ENCODE results near the gene TRIM43. TPM values are rescaled to one million over a fixed set of nuclear protein-coding genes. Genes with fewer than 3 reads are reported as not detected.
"Not testable (repeated sequence)": the region's sequence is repeated elsewhere in the genome, so short reads cannot be mapped to it uniquely, and the experiment has no call there.

Gene TRIM43
- not detected in 2 replicates for total RNA-seq

GRCh38 chr2:95591701-95592100 is at the start of gene TRIM43:
Gene TRIM43, plus strand, starts transcription at chr2:95592001. Its CDS starts 2,023 bp downstream, at chr2:95594024.
- intact Hi-C loops (cut with micrococcal nuclease) = not testable (repeated sequence)

GRCh38 chr2:95551055-95551568 is 40.7 kb upstream of the TRIM43 start:
- intact Hi-C loops (cut with micrococcal nuclease) = no loop called here

More at GRCh38 chr2:95591701-95592100, at the start of gene TRIM43:
- POLR2A ChIA-PET; H3K27me3 Mint-ChIP-seq; H3K9me3 Mint-ChIP-seq; H3K27ac Mint-ChIP-seq; H3K4me1 Mint-ChIP-seq; CTCF ChIA-PET; H3K36me3 Mint-ChIP-seq (ENCODE audit: low read depth); ATAC-seq (ENCODE audit: low read depth); H3K4me3 Mint-ChIP-seq; DNase-seq: not testable (repeated sequence)

GRCh38 chr2:95552911-95553310 is 38.9 kb upstream of the TRIM43 start:
- H3K4me1 Mint-ChIP-seq = no peaks in the 10 kb centered on the region
- no peaks in the 10 kb centered on the region for H3K9me3 Mint-ChIP-seq
- intact Hi-C loops (cut with micrococcal nuclease) = no loop called here
- no peaks in the 10 kb centered on the region for H3K36me3 Mint-ChIP-seq (ENCODE audit: low read depth)
- no peak overlapping the region for H3K27ac Mint-ChIP-seq
- ChIA-PET POLR2A (no interaction called here), CTCF (no interaction called here)
- no peak overlapping the region for H3K4me3 Mint-ChIP-seq
- H3K27me3 Mint-ChIP-seq = peaks cover 16% of the 10 kb centered on the region
- ATAC-seq (ENCODE audit: low read depth) (no peak), DNase-seq (no peak)
- TF ChIP-seq, protein P1, sequence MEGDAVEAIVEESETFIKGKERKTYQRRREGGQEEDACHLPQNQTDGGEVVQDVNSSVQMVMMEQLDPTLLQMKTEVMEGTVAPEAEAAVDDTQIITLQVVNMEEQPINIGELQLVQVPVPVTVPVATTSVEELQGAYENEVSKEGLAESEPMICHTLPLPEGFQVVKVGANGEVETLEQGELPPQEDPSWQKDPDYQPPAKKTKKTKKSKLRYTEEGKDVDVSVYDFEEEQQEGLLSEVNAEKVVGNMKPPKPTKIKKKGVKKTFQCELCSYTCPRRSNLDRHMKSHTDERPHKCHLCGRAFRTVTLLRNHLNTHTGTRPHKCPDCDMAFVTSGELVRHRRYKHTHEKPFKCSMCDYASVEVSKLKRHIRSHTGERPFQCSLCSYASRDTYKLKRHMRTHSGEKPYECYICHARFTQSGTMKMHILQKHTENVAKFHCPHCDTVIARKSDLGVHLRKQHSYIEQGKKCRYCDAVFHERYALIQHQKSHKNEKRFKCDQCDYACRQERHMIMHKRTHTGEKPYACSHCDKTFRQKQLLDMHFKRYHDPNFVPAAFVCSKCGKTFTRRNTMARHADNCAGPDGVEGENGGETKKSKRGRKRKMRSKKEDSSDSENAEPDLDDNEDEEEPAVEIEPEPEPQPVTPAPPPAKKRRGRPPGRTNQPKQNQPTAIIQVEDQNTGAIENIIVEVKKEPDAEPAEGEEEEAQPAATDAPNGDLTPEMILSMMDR (IDR thresholded peaks at IDR 0.05) = no peak

More at GRCh38 chr2:95551055-95551568, 40.7 kb upstream of the TRIM43 start:
- H3K4me1 Mint-ChIP-seq = no peaks in the 10 kb centered on the region
- no peak overlapping the region for H3K27ac Mint-ChIP-seq
- TF ChIP-seq, protein P1 (IDR thresholded peaks at IDR 0.05) = no peak
- ChIA-PET CTCF (no interaction called here), POLR2A (no interaction called here)
- DNase-seq = no peak
- peaks cover 16% of the 10 kb centered on the region for H3K27me3 Mint-ChIP-seq
- H3K9me3 Mint-ChIP-seq = no peaks in the 10 kb centered on the region
- H3K36me3 Mint-ChIP-seq (ENCODE audit: low read depth) = no peaks in the 10 kb centered on the region
- no peak for ATAC-seq (ENCODE audit: low read depth)
- H3K4me3 Mint-ChIP-seq = no peak overlapping the region

- Mint-ChIP-seq H3K9me3 (peaks cover 2% of the 10 kb centered on the region), H3K27me3 (peaks cover 20% of the 10 kb centered on the region), H3K4me3 (no peak overlapping the region), H3K36me3 (ENCODE audit: low read depth) (no peaks in the 10 kb centered on the region), H3K27ac (no peak overlapping the region), H3K4me1 (no peaks in the 10 kb centered on the region)
- ChIA-PET POLR2A (no interaction called here), CTCF (no interaction called here)
- intact Hi-C loops (cut with micrococcal nuclease) = no loop called here
- no peak for ATAC-seq (ENCODE audit: low read depth)
- no peak for DNase-seq
- TF ChIP-seq, protein P1 (IDR thresholded peaks at IDR 0.05) = no peak
Observed at GRCh38 chr2:95569170-95569569, 22.6 kb upstream of the TRIM43 start.

DNA sequence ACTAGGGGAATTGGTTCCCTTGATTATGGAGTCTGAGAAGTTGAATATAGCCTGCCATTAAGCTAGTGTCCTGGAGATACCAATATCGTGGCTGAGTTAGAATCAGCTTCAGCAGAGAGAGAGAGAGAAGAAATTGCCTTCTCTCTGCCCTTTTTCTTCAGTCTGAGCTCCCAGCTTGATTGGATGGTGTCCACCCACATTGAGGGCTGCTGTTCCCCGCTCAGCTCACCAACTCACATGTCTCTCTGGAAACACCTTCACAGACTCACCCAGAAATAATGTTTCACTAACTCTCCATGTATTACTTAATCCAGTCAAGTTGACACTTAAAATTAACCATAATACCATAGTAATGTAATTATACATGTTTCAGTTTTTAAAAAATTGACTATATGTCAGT is 17.9 kb upstream of the TRIM43 start:
- peaks cover 5% of the 10 kb centered on the region for H3K27me3 Mint-ChIP-seq
- TF ChIP-seq, protein P1 (IDR thresholded peaks at IDR 0.05) = no peak
- peaks cover 2% of the 10 kb centered on the region for H3K9me3 Mint-ChIP-seq
- no peak for DNase-seq
- ChIA-PET CTCF (no interaction called here), POLR2A (no interaction called here)
- ATAC-seq (ENCODE audit: low read depth) = no peak
- no peaks in the 10 kb centered on the region for H3K4me1 Mint-ChIP-seq
- H3K27ac Mint-ChIP-seq = no peak overlapping the region
- intact Hi-C loops (cut with micrococcal nuclease) = no loop called here
- H3K36me3 Mint-ChIP-seq (ENCODE audit: low read depth) = no peaks in the 10 kb centered on the region
- no peak overlapping the region for H3K4me3 Mint-ChIP-seq

DNA sequence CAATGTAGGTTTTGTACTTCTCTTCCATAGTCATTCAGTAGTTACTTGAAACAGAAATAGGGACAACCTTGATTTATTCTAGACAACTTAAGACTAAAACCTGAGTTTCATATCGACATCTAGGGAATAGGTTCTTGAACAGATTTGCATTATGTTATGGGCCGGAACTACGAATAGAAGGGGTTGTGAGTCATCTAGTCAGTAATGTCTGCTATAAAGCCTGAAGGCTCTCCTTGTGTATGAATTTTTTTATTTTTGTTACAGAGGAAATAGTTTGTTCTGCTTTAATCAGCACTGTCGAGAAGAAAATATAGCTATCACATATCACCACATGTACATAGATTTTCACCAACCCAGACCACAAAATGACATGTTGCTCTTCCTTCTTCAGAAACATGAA is 17.3 kb upstream of the TRIM43 start:
- POLR2A ChIA-PET = no interaction called here
- DNase-seq = no peak
- CTCF ChIA-PET = no interaction called here
- Mint-ChIP-seq H3K4me3 (no peak overlapping the region), H3K36me3 (ENCODE audit: low read depth) (no peaks in the 10 kb centered on the region), H3K27me3 (peaks cover 5% of the 10 kb centered on the region), H3K9me3 (peaks cover 2% of the 10 kb centered on the region), H3K4me1 (no peaks in the 10 kb centered on the region), H3K27ac (no peak overlapping the region)
- no peak for ATAC-seq (ENCODE audit: low read depth)
- intact Hi-C loops (cut with micrococcal nuclease) = no loop called here
- TF ChIP-seq, protein P1 (IDR thresholded peaks at IDR 0.05) = no peak

Data from activated B cell treated with CpG ODN at 0.5 μM for 24 hours (primary cell).